HEK293 (cell line): ENCODE data around the gene KCTD1.
A peak's percentile ranks its signal among the peaks of the same experiment; 100 is the strongest.

ENCODE experiments used
- CTCF ChIA-PET: fragments of 350-600 bp; formaldehyde crosslinking; extraction: SDS; loops from one replicate; lab custom pipeline; 2021; ENCODE audit warnings: antibody characterized with exemption; lab: Yijun Ruan, JAX
- POLR2A ChIA-PET: fragments of 300-600 bp; formaldehyde crosslinking; extraction: SDS; loops from one replicate; lab custom pipeline; 2020; ENCODE audit warnings: antibody characterized with exemption, inconsistent platforms; lab: Yijun Ruan, JAX
- H3K27ac ChIP-seq: fragments of 200-500 bp; sonication (Bioruptor generic); 2 replicates; pipeline ENCODE4 v1.5.1; 2014; ENCODE audit warnings: low read depth, low read length, control low read depth, inconsistent platforms; ENCODE audit errors: extremely low read depth
- H3K36me3 ChIP-seq, 2 experiments: fragments of 200-500 bp in 1 of 2; sonication (Bioruptor generic) in 1 of 2; 1 replicate in 1 of 2; 2 replicates in 1 of 2; pipeline ENCODE4 v1.5.1; 2014 to 2017; ENCODE audit warnings: inconsistent platforms in 2 of 2, low read length in 2 of 2; ENCODE audit not compliant: control insufficient read depth in 2 of 2, insufficient read depth in 1 of 2
- H3K4me1 ChIP-seq: fragments of 200-500 bp; sonication (Bioruptor generic); 2 replicates; pipeline ENCODE4 v1.5.1; 2014; ENCODE audit warnings: mild to moderate bottlenecking, low read length, inconsistent platforms; ENCODE audit not compliant: control insufficient read depth, insufficient read depth
- H3K4me3 ChIP-seq: 2 replicates; pipeline ENCODE4 v1.5.1; 2011; ENCODE audit warnings: low read depth, mild to moderate bottlenecking, control low read depth, low read length, moderate library complexity
- H3K9me3 ChIP-seq: fragments of 200-500 bp; sonication (Bioruptor generic); 2 replicates; pipeline ENCODE4 v1.5.1; 2014; ENCODE audit warnings: low read depth, low read length, inconsistent platforms; ENCODE audit not compliant: control insufficient read depth, insufficient read depth
- MZF1 ChIP-seq: fragments of 450-650 bp; formaldehyde crosslinking; IDR thresholded peaks from 2 replicates; pipeline ENCODE4 v1.5.1; 2017; ENCODE audit warnings: missing biosample characterization, missing genetic modification characterization, borderline replicate concordance
- PRDM10 ChIP-seq: fragments of 450-650 bp; formaldehyde crosslinking; IDR thresholded peaks from 2 replicates; pipeline ENCODE4 v1.5.1; 2016; ENCODE audit warnings: missing biosample characterization, missing genetic modification characterization
- PRDM2 ChIP-seq: fragments of 450-650 bp; formaldehyde crosslinking; IDR thresholded peaks from 2 replicates; pipeline ENCODE4 v1.5.1; 2016; ENCODE audit warnings: missing biosample characterization, missing genetic modification characterization, borderline replicate concordance
- ZNF248 ChIP-seq: fragments of 450-650 bp; formaldehyde crosslinking; IDR thresholded peaks from 2 replicates; pipeline ENCODE4 v1.5.1; 2017; ENCODE audit warnings: missing biosample characterization, missing genetic modification characterization
- ZNF335 ChIP-seq: fragments of 450-650 bp; formaldehyde crosslinking; conservative IDR thresholded peaks from 2 replicates; pipeline ENCODE4 v1.5.1; 2016; ENCODE audit warnings: missing biosample characterization, missing genetic modification characterization
- ZNF426 ChIP-seq: fragments of 450-650 bp; formaldehyde crosslinking; IDR thresholded peaks from 2 replicates; pipeline ENCODE4 v1.5.1; 2017; ENCODE audit warnings: missing biosample characterization, missing genetic modification characterization, mild to moderate bottlenecking, inconsistent platforms, moderate library complexity
- ZNF513 ChIP-seq: fragments of 450-650 bp; IDR thresholded peaks from 2 replicates; pipeline ENCODE4 v1.5.1; 2018; ENCODE audit warnings: missing biosample characterization, missing genetic modification characterization
- ZNF518A ChIP-seq: fragments of 450-650 bp; formaldehyde crosslinking; conservative IDR thresholded peaks from 2 replicates; pipeline ENCODE4 v1.5.1; 2016; ENCODE audit warnings: low read depth, missing biosample characterization, missing genetic modification characterization
- ZNF530 ChIP-seq: fragments of 450-650 bp; formaldehyde crosslinking; IDR thresholded peaks from 2 replicates; pipeline ENCODE4 v1.5.1; 2016; ENCODE audit warnings: low read depth, missing biosample characterization, missing genetic modification characterization

Gene KCTD1

GRCh38 chr18:26440644-26441043, 107.7 kb downstream of the KCTD1 start:
- Histone ChIP-seq H3K4me1 (0 out of 2 replicates have a peak, but pooled peaks cover 2% of the 10 kb centered on the region), H3K4me3 (no peak overlapping the region), H3K36me3 (no peaks in the 10 kb centered on the region), H3K27ac (no peak overlapping the region), H3K9me3 (no peaks in the 10 kb centered on the region)
- POLR2A ChIA-PET = no interaction called here
- TF ChIP-seq MZF1 (tag by site-specific recombination) (no peak), ZNF530 (tag by site-specific recombination) (no peak), ZNF513 (no peak)
- CTCF ChIA-PET = interaction anchor here (0.7 to 1.2 kb wide), 2 partner anchors 10 to 57 kb away, joined by 3 to 5 read pairs; no protein-coding TSS in a partner anchor

- H3K4me3 ChIP-seq = no peak overlapping the region
- no peak overlapping the region for H3K27ac ChIP-seq
- 0 out of 2 replicates have a peak, but pooled peaks cover 2% of the 10 kb centered on the region for H3K4me1 ChIP-seq
- ChIA-PET POLR2A (no interaction called here), CTCF (interaction anchor here (0.7 kb wide), 1 partner anchor 38 kb away, joined by 3 read pairs; no protein-coding TSS in a partner anchor)
- H3K9me3 ChIP-seq = no peaks in the 10 kb centered on the region
- no peaks in the 10 kb centered on the region for H3K36me3 ChIP-seq
- TF ChIP-seq PRDM2 (tag by site-specific recombination) (no peak), ZNF248 (tag by site-specific recombination) (no peak)
Observed at GRCh38 chr18:26439537-26439936, 108.8 kb downstream of the KCTD1 start.

GRCh38 chr18:26438980-26439379, 109.4 kb downstream of the KCTD1 start:
- ChIA-PET POLR2A (no interaction called here), CTCF (interaction anchor here (0.6 to 0.7 kb wide), 4 partner anchors 15 to 1570 kb away, joined by 3 to 4 read pairs (median 3); no protein-coding TSS in a partner anchor)
- no peaks in the 10 kb centered on the region for H3K36me3 ChIP-seq
- H3K4me1 ChIP-seq = 0 out of 2 replicates have a peak, but pooled peaks cover 2% of the 10 kb centered on the region
- no peaks in the 10 kb centered on the region for H3K9me3 ChIP-seq
- peak; percentile 86 for TF ChIP-seq PRDM10
- no peak for TF ChIP-seq ZNF518A
- TF ChIP-seq ZNF426 (tag by site-specific recombination) = no peak
- no peak for TF ChIP-seq ZNF335 (tag by site-specific recombination)
- no peak overlapping the region for H3K27ac ChIP-seq
- H3K4me3 ChIP-seq = no peak overlapping the region
